Thymus (tissue), 11 donors: ENCODE results near the gene CHIT1. TPM values are rescaled to one million over a fixed set of nuclear protein-coding genes. Genes with fewer than 3 reads are reported as not detected.

ENCODE experiments used
- DNase-seq, 9 donors: peaks; one replicate each; pipeline ENCODE4 v3.0.0-alpha.2; 2013; ENCODE audit warnings: low spot score in 9 of 9, low read depth in 6 of 9, missing footprints in 1 of 9
- H3K27ac ChIP-seq, 2 donors: one replicate each; pipeline ENCODE4 v1.5.1; 2013; ENCODE audit warnings: control low read depth in 1 of 2, low read depth in 1 of 2, low read length in 1 of 2, mild to moderate bottlenecking in 1 of 2, moderate library complexity in 1 of 2
- H3K27me3 ChIP-seq, 2 donors: one replicate each; pipeline ENCODE4 v1.5.1; 2013; ENCODE audit warnings: low read length in 1 of 2; ENCODE audit not compliant: control insufficient read depth in 2 of 2, insufficient read depth in 1 of 2
- H3K36me3 ChIP-seq, 2 donors: one replicate each; pipeline ENCODE4 v1.5.1; 2013; ENCODE audit warnings: low read length in 1 of 2, mild to moderate bottlenecking in 1 of 2, moderate library complexity in 1 of 2; ENCODE audit not compliant: control insufficient read depth in 2 of 2, insufficient read depth in 2 of 2
- H3K4me1 ChIP-seq, 2 donors: one replicate each; pipeline ENCODE4 v1.5.1; 2013; ENCODE audit warnings: low read length in 2 of 2; ENCODE audit not compliant: control insufficient read depth in 2 of 2, insufficient read depth in 2 of 2
- H3K4me3 ChIP-seq, 2 donors: one replicate each; pipeline ENCODE4 v1.5.1; 2013; ENCODE audit warnings: low read length in 2 of 2, control low read depth in 1 of 2, mild to moderate bottlenecking in 1 of 2
- H3K9me3 ChIP-seq, 2 donors: one replicate each; pipeline ENCODE4 v1.5.1; 2013; ENCODE audit warnings: low read length in 1 of 2, mild to moderate bottlenecking in 1 of 2; ENCODE audit not compliant: control insufficient read depth in 2 of 2, insufficient read depth in 1 of 2
- WGBS: extraction: QIAGEN DNeasy Blood & Tissue Kit; methylation state at CpG from one replicate; pipeline ENCODE4 v1.1.7; 2013; 5-methylcytosine and 5-hydroxymethylcytosine counted together
- polyA plus RNA-seq: library from polyadenylated mRNA; stranded (reverse); fragments of 200-250 nt; gene quantifications from one replicate; pipeline ENCODE4 v1.2.3, GENCODE V29; 2013
- total RNA-seq: library from RNA; stranded (reverse); fragments of 120-200 nt; gene quantifications from one replicate; pipeline ENCODE4 v1.2.4, GENCODE V29; 2013
- donor health status: healthy.

Gene CHIT1
- total and polyA plus RNA-seq, 2 donors: 6.2 to 36.0 TPM

GRCh38 chr1:203172184-203173010 is 57.1 kb downstream of the CHIT1 start:
- 62% methylated on average over 8 of the region's 8 CpGs for WGBS
- Histone ChIP-seq H3K4me3 (no peak overlapping the region), H3K27ac (no peak overlapping the region), H3K27me3 (peaks cover 0 to 3% of the 10 kb centered on the region in 2 donors), H3K36me3 (no peaks in the 10 kb centered on the region), H3K4me1 (no peaks in the 10 kb centered on the region), H3K9me3 (no peaks in the 10 kb centered on the region)
- peak in 8 of 9 donors; percentile 3 to 57 (median 25) for DNase-seq

GRCh38 chr1:203171341-203172183 is 57.9 kb downstream of the CHIT1 start:
- peaks cover 0 to 2% of the 10 kb centered on the region in 2 donors for H3K4me1 ChIP-seq
- H3K4me3 ChIP-seq: no peak overlapping the region
- no peak for DNase-seq
- H3K27ac ChIP-seq: no peak overlapping the region
- 97% methylated on average over 22 of the region's 22 CpGs for WGBS
- H3K36me3 ChIP-seq: no peaks in the 10 kb centered on the region
- H3K9me3 ChIP-seq: no peaks in the 10 kb centered on the region
- H3K27me3 ChIP-seq: peaks cover 0 to 2% of the 10 kb centered on the region in 2 donors

GRCh38 chr1:203170625-203171330 is 58.7 kb downstream of the CHIT1 start:
- H3K9me3 ChIP-seq: no peaks in the 10 kb centered on the region
- peaks cover 0 to 2% of the 10 kb centered on the region in 2 donors for H3K4me1 ChIP-seq
- no peak overlapping the region for H3K27ac ChIP-seq
- H3K36me3 ChIP-seq: no peaks in the 10 kb centered on the region
- H3K4me3 ChIP-seq: no peak overlapping the region
- peaks cover 0 to 2% of the 10 kb centered on the region in 2 donors for H3K27me3 ChIP-seq
- 92% methylated on average over 8 of the region's 8 CpGs for WGBS
- no peak for DNase-seq

GRCh38 chr1:203169770-203170520 is 59.5 kb downstream of the CHIT1 start:
- H3K4me1 ChIP-seq: peaks cover 0 to 2% of the 10 kb centered on the region in 2 donors
- H3K4me3 ChIP-seq: no peak overlapping the region
- H3K36me3 ChIP-seq: no peaks in the 10 kb centered on the region
- H3K27me3 ChIP-seq: peaks cover 0 to 2% of the 10 kb centered on the region in 2 donors
- H3K27ac ChIP-seq: no peak overlapping the region
- no peaks in the 10 kb centered on the region for H3K9me3 ChIP-seq
- DNase-seq: no peak
- 96% methylated on average over 21 of the region's 21 CpGs for WGBS

- no peak overlapping the region for H3K4me3 ChIP-seq
- H3K27me3 ChIP-seq: peaks cover 0 to 2% of the 10 kb centered on the region in 2 donors
- no peaks in the 10 kb centered on the region for H3K9me3 ChIP-seq
- H3K36me3 ChIP-seq: no peaks in the 10 kb centered on the region
- peaks cover 0 to 2% of the 10 kb centered on the region in 2 donors for H3K4me1 ChIP-seq
- H3K27ac ChIP-seq: no peak overlapping the region
- WGBS: 99% methylated on average over 9 of the region's 9 CpGs
- no peak for DNase-seq
Observed at GRCh38 chr1:203168991-203169390, 60.5 kb downstream of the CHIT1 start.

- H3K27ac ChIP-seq: no peak overlapping the region
- DNase-seq: no peak
- WGBS: 98% methylated on average over 12 of the region's 12 CpGs
- H3K27me3 ChIP-seq: peaks cover 0 to 5% of the 10 kb centered on the region in 2 donors
- peaks cover 0 to 2% of the 10 kb centered on the region in 2 donors for H3K4me1 ChIP-seq
- no peaks in the 10 kb centered on the region for H3K36me3 ChIP-seq
- no peaks in the 10 kb centered on the region for H3K9me3 ChIP-seq
- no peak overlapping the region for H3K4me3 ChIP-seq
Observed at GRCh38 chr1:203168256-203168786, 61.2 kb downstream of the CHIT1 start.

GRCh38 chr1:203167913-203168200 is 61.6 kb downstream of the CHIT1 start:
- Histone ChIP-seq H3K27me3 (peaks cover 0 to 5% of the 10 kb centered on the region in 2 donors), H3K4me1 (peaks cover 0 to 2% of the 10 kb centered on the region in 2 donors), H3K27ac (no peak overlapping the region), H3K4me3 (no peak overlapping the region), H3K9me3 (no peaks in the 10 kb centered on the region), H3K36me3 (no peaks in the 10 kb centered on the region)
- no peak for DNase-seq
- WGBS: 96% methylated on average over 5 of the region's 5 CpGs
